Stimulated activated CD4-positive, alpha-beta T cell treated with anti-CD3 and anti-CD28 coated beads, TNF-alpha, amount 100 ng/mL, for 4 hours (primary cell): ENCODE results near the gene SLCO6A1.

ENCODE experiments used
- DNase-seq, 3 experiments: peaks; one replicate each; pipeline ENCODE4 v3.0.0-alpha.2; 2020; ENCODE audit warnings: low read depth in 3 of 3

SLCO6A1 gene

DNA sequence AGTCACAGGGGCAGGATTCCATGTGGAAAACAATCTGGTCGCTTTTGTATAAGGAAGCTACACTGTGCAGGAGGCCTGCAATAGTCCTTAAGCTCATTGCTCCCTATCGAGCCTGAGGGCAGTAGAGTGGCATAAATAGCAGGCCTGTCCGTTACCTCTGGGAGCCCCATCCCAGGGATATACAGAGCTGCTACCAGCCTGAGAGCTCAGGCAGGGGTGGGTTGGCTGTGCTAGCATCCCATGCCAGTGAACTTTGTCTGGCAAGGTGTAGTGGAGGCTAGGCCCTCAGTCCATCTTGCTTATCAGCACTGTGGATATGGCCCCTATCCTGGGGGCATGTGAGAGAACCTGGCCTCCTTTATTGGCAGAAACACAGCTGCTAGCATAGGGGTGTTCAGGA is 47.7 kb downstream of the SLCO6A1 start:
- DNase-seq: no peak

- no peak for DNase-seq
Measured at GRCh38 chr5:102450313-102450990, 48.3 kb downstream of the SLCO6A1 start.

- no peak for DNase-seq
Measured at GRCh38 chr5:102433473-102433872, 65.3 kb downstream of the SLCO6A1 start.

- DNase-seq: no peak
Measured at GRCh38 chr5:102421647-102422046, 77.2 kb downstream of the SLCO6A1 start.

- no peak for DNase-seq
Measured at GRCh38 chr5:102418531-102418930, 80.3 kb downstream of the SLCO6A1 start.

DNA sequence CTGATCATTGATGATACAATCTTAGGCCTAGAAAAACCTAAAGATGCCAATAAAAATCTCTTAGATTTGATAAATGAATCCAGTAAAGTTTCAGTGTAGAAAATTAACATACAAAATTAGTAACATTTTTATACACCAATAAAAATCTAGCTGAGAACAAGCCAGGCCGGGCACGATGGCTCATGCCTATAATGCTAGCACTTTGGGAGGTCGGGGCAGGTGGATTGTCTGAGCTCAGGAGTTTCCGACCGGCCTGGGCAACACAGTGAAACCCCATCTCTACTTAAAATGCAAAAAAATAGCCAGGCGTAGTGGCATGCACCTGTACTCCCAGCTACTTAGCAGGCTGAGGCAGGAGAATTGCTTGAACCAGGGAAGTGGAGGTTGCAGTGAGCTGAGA is 84.4 kb downstream of the SLCO6A1 start:
- DNase-seq: no peak

- no peak for DNase-seq
Measured at GRCh38 chr5:102388235-102388634, 110.6 kb downstream of the SLCO6A1 start.

DNA sequence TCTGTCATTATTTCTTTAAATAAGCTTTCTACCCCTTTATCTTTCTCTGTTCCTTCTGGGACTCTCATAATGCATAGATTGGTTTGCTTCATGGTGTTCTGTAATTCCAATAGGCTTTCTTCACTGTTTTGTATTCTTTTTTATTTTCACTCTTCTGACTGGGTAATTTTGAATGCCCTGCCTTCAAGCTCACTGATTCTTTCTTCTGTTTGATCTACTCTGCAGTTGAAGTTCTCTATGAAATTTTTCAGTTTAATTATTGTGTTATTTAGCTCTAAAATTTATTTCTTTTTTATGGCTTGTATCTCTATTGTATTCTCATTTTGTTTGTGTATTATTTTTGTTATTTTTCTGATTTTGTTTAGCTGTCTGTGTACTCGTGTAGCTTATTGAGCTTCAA is 113.4 kb downstream of the SLCO6A1 start:
- no peak for DNase-seq

- DNase-seq: no peak
Measured at GRCh38 chr5:102380174-102380573, 118.6 kb downstream of the SLCO6A1 start.

GRCh38 chr5:102375876-102376275 is 122.9 kb downstream of the SLCO6A1 start:
- no peak for DNase-seq

- no peak for DNase-seq
Measured at GRCh38 chr5:102375272-102375671, 123.5 kb downstream of the SLCO6A1 start.

DNA sequence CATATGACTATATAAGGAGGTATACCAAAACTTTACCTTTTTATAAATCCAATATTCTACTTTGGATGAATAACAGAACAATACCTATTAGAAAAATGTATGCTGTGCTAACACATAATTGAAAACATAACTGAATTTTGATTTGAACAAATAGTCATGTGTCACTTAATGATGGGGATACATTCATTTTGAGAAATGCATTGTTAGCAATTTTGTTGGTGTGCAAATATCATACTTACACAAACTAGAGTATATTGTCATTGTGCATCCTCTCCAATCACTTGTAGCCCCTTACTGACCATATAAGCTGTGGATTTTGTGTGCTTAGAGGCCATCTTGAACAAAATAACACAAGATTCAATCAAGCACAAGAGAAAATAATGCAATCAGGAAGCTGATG is 130.4 kb downstream of the SLCO6A1 start:
- no peak for DNase-seq

- DNase-seq: no peak
Measured at GRCh38 chr5:102341681-102342288, 157.0 kb downstream of the SLCO6A1 start.

DNA sequence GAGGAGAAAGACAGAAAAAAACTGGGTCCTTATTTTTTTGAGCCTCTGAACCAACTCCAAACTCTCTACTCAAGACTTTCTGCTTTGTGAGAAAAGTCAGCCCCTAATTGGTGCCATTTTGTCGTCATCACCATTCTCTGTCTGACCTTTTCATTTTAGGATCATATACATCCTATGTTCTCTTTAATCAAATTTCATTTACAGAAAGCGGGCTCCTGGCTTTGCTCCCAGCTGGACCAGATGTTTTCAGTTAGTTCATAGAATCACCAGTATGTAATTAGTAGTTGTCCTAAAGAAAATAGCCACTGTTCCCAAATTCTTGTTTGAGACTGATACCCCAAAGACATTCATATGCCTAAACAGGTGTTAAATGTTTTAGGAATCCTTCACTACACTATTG is 174.1 kb downstream of the SLCO6A1 start:
- DNase-seq: no peak
